CD4-positive, alpha-beta T cell treated with Interleukin-15 for 4 hours (primary cell): ENCODE measurements around the gene IL31RA.
A peak's percentile ranks its signal among the peaks of the same experiment; 100 is the strongest.
"Not testable (repeated sequence)": the region's sequence is repeated elsewhere in the genome, so short reads cannot be mapped to it uniquely, and the experiment has no call there.

Experiments
- DNase-seq: peaks from one replicate; pipeline ENCODE4 v3.0.0-alpha.2; 2020; ENCODE audit warnings: low spot score

Gene IL31RA

DNA sequence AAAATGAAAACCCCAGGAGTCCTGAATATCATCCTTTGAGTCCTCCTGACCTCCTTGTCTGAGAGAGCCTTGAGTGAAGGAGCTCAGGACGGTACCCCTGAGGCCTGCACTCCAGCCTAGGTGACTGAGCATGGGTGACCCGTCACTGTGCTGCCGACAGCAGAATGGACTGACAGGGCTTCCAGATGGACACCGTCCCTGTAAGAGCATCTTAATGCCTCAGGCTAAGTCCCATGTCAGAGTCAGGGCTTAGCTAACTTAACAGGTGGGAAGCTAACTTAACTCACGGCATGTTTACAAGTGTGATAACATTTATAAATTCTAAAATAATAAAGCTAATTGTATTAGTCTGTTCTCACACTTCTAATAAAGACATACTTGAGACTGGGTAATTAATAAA is 75.3 kb downstream of the IL31RA start:
- DNase-seq, result no peak

DNA sequence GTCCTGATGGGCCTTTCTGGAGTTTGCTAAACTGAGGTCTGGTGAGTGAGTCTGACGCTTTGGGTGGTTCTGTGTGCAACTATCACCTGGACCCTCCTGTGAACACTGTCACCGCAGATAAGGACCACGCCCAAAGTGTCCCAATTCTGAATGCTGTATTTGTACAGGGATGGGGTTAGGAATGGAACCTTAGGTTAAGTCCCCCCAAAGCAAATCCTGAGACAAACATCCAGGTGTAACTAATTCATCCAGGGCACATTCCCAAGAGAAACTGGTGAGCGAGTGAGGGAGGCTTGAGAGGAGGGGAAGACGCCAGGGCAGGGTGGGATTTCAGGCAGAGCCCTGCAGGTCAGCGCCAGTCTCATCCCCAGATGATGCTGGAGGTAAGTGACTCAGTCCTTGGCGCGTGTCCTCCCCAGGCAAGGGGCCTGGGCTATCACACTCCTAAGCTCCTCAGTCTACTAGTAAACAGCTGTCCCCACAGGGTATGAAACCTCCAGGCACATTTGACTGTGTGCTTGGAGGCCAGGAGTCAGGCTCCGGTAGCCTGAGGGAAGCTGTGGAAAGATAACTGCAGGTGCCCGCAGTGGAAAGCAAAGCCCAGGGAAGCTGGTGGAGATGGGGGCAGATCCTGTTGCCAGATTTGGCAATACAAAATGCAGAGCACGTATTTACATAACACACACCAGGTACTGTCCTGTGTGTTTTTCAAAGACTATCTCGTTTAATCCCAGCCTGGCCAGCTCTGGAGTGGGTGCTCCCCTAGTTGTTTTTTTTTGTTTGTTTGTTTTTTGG is 76.9 kb downstream of the IL31RA start:
- DNase-seq, result no peak

- no peak for DNase-seq
Observed at GRCh38 chr5:55929020-55929799, 78.1 kb downstream of the IL31RA start.

DNA sequence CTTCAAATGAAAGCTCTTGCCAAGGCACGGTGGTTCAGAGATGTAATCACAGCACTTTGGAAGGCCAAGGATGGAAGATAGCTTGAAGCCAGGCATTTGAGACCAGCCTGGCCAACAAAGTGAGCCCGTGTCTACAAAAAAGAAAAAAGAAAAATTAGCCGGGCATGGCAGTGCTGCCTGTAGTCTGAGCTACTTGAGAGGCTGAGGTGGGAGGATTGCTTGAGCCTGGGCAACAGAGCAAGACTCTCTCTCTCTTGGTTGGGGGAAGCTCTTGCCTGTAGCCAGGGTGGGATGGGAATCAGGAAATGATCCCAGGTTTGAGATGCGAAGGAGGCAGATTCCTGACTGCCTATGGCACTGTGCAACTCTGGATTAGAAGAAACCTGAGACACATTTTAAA is 81.5 kb downstream of the IL31RA start:
- DNase-seq, result no peak

DNA sequence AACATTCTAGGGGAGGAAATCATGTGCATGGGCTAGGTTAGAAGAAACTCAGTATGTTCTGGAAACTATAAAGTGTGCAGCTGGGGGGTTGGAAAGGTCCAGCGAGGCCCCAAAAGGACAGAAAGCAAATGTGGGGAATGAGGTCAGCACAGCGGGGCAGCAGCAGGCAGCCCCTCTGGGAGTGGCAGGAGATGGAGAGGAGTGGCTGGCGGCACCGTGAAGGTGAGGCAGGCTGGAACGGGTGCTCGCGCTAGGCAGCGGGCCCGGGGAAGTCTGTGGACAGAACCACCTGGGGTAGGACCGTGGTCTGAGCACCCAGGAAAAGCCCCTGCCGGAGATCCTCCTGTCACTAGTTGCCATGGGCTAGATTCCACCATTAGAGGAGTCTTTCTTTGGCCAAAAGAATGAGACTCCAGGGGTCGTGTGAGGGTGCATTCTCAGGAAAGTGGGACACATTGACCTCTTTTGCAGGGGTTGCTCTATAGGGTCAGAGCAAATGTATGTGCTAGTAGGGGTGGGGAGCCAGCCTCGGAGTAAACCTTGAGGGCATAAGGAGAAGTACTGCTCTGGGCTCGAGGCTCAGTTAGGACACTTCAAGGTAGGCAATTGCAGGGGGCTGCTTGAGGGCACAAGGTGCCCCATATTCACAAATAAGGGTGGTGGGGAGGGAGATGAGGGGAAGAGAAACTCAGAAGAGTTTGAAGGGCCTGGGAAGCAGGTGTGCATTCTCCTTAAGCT is 82.4 kb downstream of the IL31RA start:
- no peak for DNase-seq

DNA sequence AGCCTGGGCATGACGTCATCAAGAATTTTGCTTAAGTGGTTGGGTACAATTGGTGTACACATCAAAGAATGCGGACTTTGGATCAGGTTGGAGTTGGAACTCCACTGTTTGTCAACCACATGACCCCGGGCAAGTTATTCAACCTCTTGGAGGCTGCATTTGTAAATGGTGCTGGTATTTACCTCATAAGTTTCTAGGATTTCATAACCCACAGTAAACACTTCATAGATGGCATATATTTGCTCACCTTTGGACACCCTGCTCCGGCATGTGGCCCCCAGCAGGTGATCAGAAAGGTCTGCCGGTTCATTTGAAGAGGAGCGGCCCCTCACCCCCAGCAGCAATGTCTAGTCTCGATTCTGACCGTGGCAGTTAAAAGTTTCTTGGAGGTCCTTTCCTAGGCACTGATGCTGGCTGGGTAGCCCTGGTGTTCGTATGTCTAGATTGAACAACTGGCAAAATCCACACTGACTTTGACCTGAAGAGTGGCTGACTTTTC is 83.0 kb downstream of the IL31RA start:
- DNase-seq, result no peak

GRCh38 chr5:55934720-55935119 is 83.6 kb downstream of the IL31RA start:
- no peak for DNase-seq

- DNase-seq, result no peak
Observed at GRCh38 chr5:55935371-55935770, 84.2 kb downstream of the IL31RA start.

- peak; percentile 73 for DNase-seq
Observed at GRCh38 chr5:55936100-55936693, 85.0 kb downstream of the IL31RA start.

GRCh38 chr5:55937598-55937997 is 86.4 kb downstream of the IL31RA start:
- not testable (repeated sequence) for DNase-seq

DNA sequence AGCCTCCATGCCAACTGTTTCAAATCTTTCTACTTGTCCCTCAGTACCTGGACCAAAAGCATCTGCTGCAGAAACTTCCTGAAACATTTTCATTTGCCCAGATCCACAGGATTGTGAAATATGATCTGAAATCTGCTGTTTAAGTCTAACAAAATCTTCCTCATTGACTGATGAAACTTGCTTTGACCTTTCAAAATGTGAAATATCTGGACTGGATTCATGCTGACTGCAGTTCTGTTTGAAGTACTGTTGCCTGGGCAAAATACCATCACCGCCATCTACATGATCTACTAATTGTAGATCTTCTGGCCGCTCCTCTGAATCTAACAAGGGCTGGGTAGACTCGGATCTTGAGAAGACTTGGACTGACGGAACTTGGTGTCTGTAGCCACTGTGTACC is 90.0 kb downstream of the IL31RA start:
- DNase-seq, result not testable (repeated sequence)

- no peak for DNase-seq
Observed at GRCh38 chr5:55959208-55959607, 108.1 kb downstream of the IL31RA start.

DNA sequence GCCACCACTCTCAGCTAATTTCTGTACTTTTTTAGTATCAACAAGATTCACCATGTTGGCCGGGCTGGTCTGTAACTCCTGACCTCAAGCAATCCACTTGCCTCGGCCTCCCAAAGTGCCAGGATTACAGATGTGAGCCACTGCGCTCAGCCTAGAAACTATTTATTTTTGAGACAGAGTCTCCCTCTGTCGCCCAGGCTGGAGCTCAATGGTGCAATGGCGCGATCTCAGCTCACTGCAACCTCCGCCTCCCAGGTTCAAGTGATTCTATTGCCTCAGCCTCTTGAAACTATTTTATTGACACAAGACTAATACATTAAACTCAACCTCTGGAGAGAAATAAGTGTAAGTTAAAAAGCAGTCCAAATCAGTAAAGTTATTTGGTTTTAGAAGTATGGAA is 109.6 kb downstream of the IL31RA start:
- DNase-seq, result no peak

GRCh38 chr5:55965525-55965924 is 114.4 kb downstream of the IL31RA start:
- DNase-seq, result no peak

GRCh38 chr5:55966284-55966683 is 115.1 kb downstream of the IL31RA start:
- DNase-seq, result no peak

DNA sequence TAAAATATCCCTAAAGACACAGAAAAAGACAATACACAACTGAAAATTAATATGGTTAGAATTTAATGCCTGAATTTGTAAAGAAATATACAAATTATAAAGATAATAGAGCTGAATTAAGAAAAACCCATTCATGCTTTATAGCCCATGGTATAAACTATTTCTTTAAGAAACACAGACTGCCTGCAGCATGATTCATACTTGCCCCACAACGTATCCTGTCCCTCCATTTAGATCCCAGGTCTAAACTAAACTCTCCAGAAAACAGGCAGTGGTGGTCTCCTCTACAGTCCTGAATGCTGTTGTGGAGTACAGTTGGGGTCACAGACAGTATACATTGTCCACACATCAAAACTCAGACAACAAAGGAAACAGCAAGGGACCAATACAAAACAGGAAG is 118.8 kb downstream of the IL31RA start:
- DNase-seq, result no peak
